OCI-LY1 (cell line): ENCODE data around the gene ADAT3.
A peak's percentile ranks its signal among the peaks of the same experiment; 100 is the strongest.
"Not testable (repeated sequence)": the region's sequence is repeated elsewhere in the genome, so short reads cannot be mapped to it uniquely, and the experiment has no call there.

Experiments used
- H2AFZ ChIP-seq: fragments of 200-600 bp; sonication (generic), shearing (Covaris generic); 2 replicates; pipeline ENCODE4 v1.6.0; 2014; ENCODE audit warnings: antibody characterized with exemption, mild to moderate bottlenecking, low read length
- H3F3A ChIP-seq: fragments of 200-600 bp; sonication (generic), shearing (Covaris generic); 2 replicates; pipeline ENCODE4 v1.6.0; 2014; ENCODE audit warnings: mild to moderate bottlenecking, antibody characterized with exemption, low read length, moderate library complexity; ENCODE audit not compliant: insufficient read depth
- H3K27ac ChIP-seq: fragments of 200-600 bp; sonication (generic); 2 replicates; pipeline ENCODE4 v1.5.1; 2014; ENCODE audit warnings: low read length, mixed run types, mild to moderate bottlenecking, low read depth; ENCODE audit not compliant: poor library complexity, severe bottlenecking
- H3K27me3 ChIP-seq: fragments of 200-600 bp; sonication (generic); 2 replicates; pipeline ENCODE4 v1.6.0; 2014; ENCODE audit warnings: antibody characterized with exemption, mild to moderate bottlenecking, low read length, moderate library complexity; ENCODE audit not compliant: insufficient read depth
- H3K36me3 ChIP-seq: fragments of 200-600 bp; sonication (generic); 2 replicates; pipeline ENCODE4 v1.6.1; 2014; ENCODE audit warnings: mild to moderate bottlenecking, antibody characterized with exemption, low read length, moderate library complexity, mixed read lengths; ENCODE audit not compliant: insufficient read depth
- H3K4me1 ChIP-seq: fragments of 200-600 bp; sonication (generic); 2 replicates; pipeline ENCODE4 v1.5.1; 2014; ENCODE audit warnings: mild to moderate bottlenecking, low read length, moderate library complexity; ENCODE audit not compliant: insufficient read depth, severe bottlenecking
- H3K4me2 ChIP-seq: fragments of 200-600 bp; sonication (generic), shearing (Covaris generic); 2 replicates; pipeline ENCODE4 v1.6.1; 2014; ENCODE audit warnings: low read length
- H3K4me3 ChIP-seq: fragments of 200-600 bp; sonication (generic); 2 replicates; pipeline ENCODE4 v1.5.1; 2014; ENCODE audit warnings: low read length, low read depth, mild to moderate bottlenecking, mixed read lengths; ENCODE audit not compliant: poor library complexity, severe bottlenecking
- H3K79me2 ChIP-seq: fragments of 200-600 bp; shearing (Covaris generic); 2 replicates; pipeline ENCODE4 v1.6.1; 2016; ENCODE audit warnings: mixed run types, low read length, mixed read lengths; ENCODE audit not compliant: insufficient read depth
- H3K9ac ChIP-seq: fragments of 200-600 bp; sonication (generic), shearing (Covaris generic); 2 replicates; pipeline ENCODE4 v1.6.1; 2014; ENCODE audit warnings: mild to moderate bottlenecking, low read length, mixed read lengths
- H3K9me2 ChIP-seq: fragments of 200-600 bp; sonication (generic), shearing (Covaris generic); 2 replicates; pipeline ENCODE4 v1.6.1; 2014; ENCODE audit warnings: low read depth, mild to moderate bottlenecking, low read length, mixed read lengths
- H3K9me3 ChIP-seq: fragments of 200-600 bp; shearing (Covaris generic); 2 replicates; pipeline ENCODE4 v1.6.1; 2014; ENCODE audit warnings: low read length, mixed read lengths
- H4K20me1 ChIP-seq: fragments of 200-600 bp; sonication (generic), shearing (Covaris generic); 2 replicates; pipeline ENCODE4 v1.6.0; 2016; ENCODE audit warnings: mild to moderate bottlenecking, low read length; ENCODE audit not compliant: insufficient read depth
- CTCF ChIP-seq: fragments of 200-600 bp; sonication (generic), shearing (Covaris generic); IDR thresholded peaks from 2 replicates; pipeline ENCODE4 v1.5.1; 2017; ENCODE audit warnings: mild to moderate bottlenecking, antibody characterized with exemption, low read length, moderate library complexity, mixed read lengths
- EZH2 ChIP-seq: fragments of 200-600 bp; sonication (generic), shearing (Covaris generic); IDR thresholded peaks from 2 replicates; pipeline ENCODE4 v1.8.0; 2017; ENCODE audit warnings: borderline replicate concordance, mixed run types, mild to moderate bottlenecking, antibody characterized with exemption, low read length, moderate library complexity, mixed read lengths

Gene ADAT3

GRCh38 chr19:1875646-1876495 lies 29.3 kb upstream of the ADAT3 start:
- Histone ChIP-seq H3K27me3 (no peaks in the 10 kb centered on the region), H3K9me3 (no peaks in the 10 kb centered on the region), H3K4me1 (peaks cover 29% of the 10 kb centered on the region), H3K9me2 (no peaks in the 10 kb centered on the region), H3K79me2 (peaks cover 29% of the 10 kb centered on the region), H3K4me2 (peak overlapping the region; percentile 74), H3K4me3 (peak overlapping the region; percentile 71), H3K9ac (peak overlapping the region; percentile 75), H3F3A (no peaks in the 10 kb centered on the region), H3K27ac (peak overlapping the region; percentile 49), H4K20me1 (no peaks in the 10 kb centered on the region), H3K36me3 (peaks cover 22% of the 10 kb centered on the region; the same call in 1 of the 2 replicates), H2AFZ (no peak overlapping the region)
- TF ChIP-seq EZH2: no peak
- no peak for TF ChIP-seq CTCF

GRCh38 chr19:1876496-1877279 lies 28.5 kb upstream of the ADAT3 start:
- H3K27me3 ChIP-seq, H3K9me3 ChIP-seq, H3F3A ChIP-seq, H3K9me2 ChIP-seq, H2AFZ ChIP-seq, H4K20me1 ChIP-seq: not testable (repeated sequence)
- H3K9ac ChIP-seq: peak overlapping the region; percentile 75
- H3K4me3 ChIP-seq: peak overlapping the region; percentile 71
- H3K4me1 ChIP-seq: peaks cover 29% of the 10 kb centered on the region
- peak overlapping the region; percentile 74 for H3K4me2 ChIP-seq
- H3K79me2 ChIP-seq: peaks cover 29% of the 10 kb centered on the region
- peaks cover 15% of the 10 kb centered on the region; the same call in 1 of the 2 replicates for H3K36me3 ChIP-seq
- peak overlapping the region; percentile 49 for H3K27ac ChIP-seq

GRCh38 chr19:1877280-1877660 lies 27.9 kb upstream of the ADAT3 start:
- not testable (repeated sequence) for H3K27ac ChIP-seq, H3K27me3 ChIP-seq, H3K4me2 ChIP-seq, H4K20me1 ChIP-seq, H3K9me2 ChIP-seq, H3F3A ChIP-seq, H3K4me3 ChIP-seq, H3K9ac ChIP-seq, H2AFZ ChIP-seq, H3K9me3 ChIP-seq
- H3K36me3 ChIP-seq: peaks cover 15% of the 10 kb centered on the region; the same call in 1 of the 2 replicates
- peaks cover 32% of the 10 kb centered on the region for H3K79me2 ChIP-seq
- peaks cover 35% of the 10 kb centered on the region for H3K4me1 ChIP-seq

- H3K79me2 ChIP-seq: peaks cover 33% of the 10 kb centered on the region
- not testable (repeated sequence) for H4K20me1 ChIP-seq, H3K4me2 ChIP-seq, H3K9ac ChIP-seq, H3K4me3 ChIP-seq, H3K27me3 ChIP-seq, H3K9me3 ChIP-seq, H3F3A ChIP-seq, H2AFZ ChIP-seq, H3K9me2 ChIP-seq, H3K27ac ChIP-seq
- H3K36me3 ChIP-seq: peaks cover 11% of the 10 kb centered on the region; the same call in 1 of the 2 replicates
- peaks cover 42% of the 10 kb centered on the region for H3K4me1 ChIP-seq
These were observed 26.6 kb upstream of the ADAT3 start for GRCh38 chr19:1878583-1878982.

GRCh38 chr19:1879982-1880381 lies 25.2 kb upstream of the ADAT3 start:
- H3K9ac ChIP-seq, H3K9me2 ChIP-seq, H2AFZ ChIP-seq, H4K20me1 ChIP-seq, H3F3A ChIP-seq, H3K27me3 ChIP-seq, H3K36me3 ChIP-seq, H3K4me3 ChIP-seq, H3K9me3 ChIP-seq, H3K4me2 ChIP-seq, H3K27ac ChIP-seq: not testable (repeated sequence)
- Histone ChIP-seq H3K4me1 (peaks cover 37% of the 10 kb centered on the region), H3K79me2 (peaks cover 32% of the 10 kb centered on the region)
